SHP77 (cell line): ENCODE results near the gene RAB9B.
A peak's percentile ranks its signal among the peaks of the same experiment; 100 is the strongest.

ENCODE experiments used
- DNase-seq, 2 experiments: peaks; one replicate each; lab custom pipeline; 2025; lab: John Stamatoyannopoulos, UW

The RAB9B gene

DNA sequence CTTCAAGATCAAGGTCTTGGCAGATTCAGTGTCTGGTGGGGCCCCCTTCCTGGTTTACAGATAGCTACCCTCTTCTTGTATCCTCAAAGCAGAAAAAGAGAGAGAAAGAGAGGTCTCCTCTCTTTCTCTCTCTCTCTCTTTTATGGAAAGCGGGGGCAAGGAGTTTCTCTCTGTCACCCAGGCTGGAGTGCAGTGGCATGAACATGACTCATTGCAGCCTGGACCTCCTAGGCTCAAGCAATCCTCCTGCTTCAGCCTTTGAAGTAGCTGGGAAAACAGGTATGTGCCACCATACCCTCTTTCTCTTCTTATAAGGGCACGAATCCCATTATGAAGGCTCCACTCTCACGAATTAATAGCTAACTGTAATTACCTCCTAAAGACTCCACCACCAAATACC is 20.2 kb downstream of the RAB9B start:
- DNase-seq, result no peak

GRCh38 chrX:103806862-103807474 is 25.1 kb downstream of the RAB9B start:
- no peak for DNase-seq

DNA sequence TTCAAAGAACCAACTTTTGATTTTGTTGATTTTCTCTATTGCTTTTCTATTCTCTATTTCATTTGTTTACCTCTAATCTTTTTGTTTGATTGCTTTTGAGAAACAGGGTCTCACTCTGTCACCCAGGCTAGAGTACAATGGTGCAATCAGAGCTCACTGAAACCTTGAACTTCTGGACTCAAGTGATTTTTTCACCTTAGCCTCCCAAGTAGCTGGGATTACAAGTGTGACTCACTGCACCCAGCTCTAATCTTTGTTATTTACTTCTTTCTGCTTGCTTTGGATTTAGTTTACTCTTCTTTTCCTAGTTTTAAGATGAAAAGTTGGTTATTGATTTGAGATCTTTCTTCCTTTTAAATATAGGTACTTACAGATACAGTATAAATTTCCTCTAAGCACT is 26.2 kb downstream of the RAB9B start:
- DNase-seq, result no peak

- no peak for DNase-seq
Observed at GRCh38 chrX:103800318-103800717, 31.7 kb downstream of the RAB9B start.

- DNase-seq, result no peak
Observed at GRCh38 chrX:103797691-103798090, 34.4 kb downstream of the RAB9B start.

- DNase-seq, result no peak
Observed at GRCh38 chrX:103794119-103794518, 37.9 kb downstream of the RAB9B start.

- DNase-seq, result no peak
Observed at GRCh38 chrX:103793545-103793940, 38.5 kb downstream of the RAB9B start.

DNA sequence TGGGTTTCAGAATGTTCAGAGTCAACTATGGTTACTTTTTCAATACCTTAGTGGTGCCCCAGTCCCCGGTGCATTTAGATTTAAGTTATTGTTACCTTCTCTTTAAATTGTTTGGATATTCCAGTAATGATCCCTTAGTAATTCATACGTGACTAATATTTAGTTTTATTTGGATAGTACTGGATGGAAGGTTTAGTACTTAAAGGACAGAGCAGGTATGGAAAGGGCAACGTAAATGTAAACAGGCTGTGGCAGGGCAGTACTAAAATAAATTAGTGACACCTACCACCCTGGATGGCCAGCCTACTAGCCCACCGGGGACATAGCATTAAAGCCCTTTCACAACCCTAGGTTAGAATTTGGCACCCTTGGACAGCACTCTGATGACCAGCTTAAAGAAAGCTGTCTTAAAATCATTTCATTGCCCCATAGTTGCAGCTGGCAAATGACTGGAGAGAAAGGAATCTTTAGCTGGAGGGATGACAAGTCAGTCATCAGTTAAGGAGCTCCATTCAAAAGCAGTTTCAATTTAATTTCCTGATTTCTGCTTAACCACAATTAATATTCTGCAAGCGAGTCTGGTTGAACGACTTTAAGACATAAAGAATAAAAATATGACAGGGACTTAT is 39.0 kb downstream of the RAB9B start:
- no peak for DNase-seq

DNA sequence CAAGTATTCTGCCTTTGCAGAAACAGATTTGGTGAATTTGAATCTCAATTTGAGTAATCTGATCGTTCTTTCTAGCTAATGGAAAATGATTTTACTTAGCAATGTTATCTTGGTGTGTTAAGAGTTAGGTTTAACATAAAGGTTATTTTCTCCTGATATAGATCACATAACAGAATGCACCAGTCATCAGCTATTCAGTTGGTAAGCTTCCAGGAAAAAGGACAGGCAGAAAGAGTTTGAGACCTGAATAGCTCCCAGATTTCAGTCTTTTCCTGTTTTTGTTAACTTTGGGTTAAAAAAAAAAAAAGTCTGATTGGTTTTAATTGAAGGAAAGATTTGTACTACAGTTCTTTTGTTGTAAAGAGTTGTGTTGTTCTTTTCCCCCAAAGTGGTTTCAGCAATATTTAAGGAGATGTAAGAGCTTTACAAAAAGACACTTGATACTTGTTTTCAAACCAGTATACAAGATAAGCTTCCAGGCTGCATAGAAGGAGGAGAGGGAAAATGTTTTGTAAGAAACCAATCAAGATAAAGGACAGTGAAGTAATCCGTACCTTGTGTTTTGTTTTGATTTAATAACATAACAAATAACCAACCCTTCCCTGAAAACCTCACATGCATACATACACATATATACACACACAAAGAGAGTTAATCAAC is 40.1 kb downstream of the RAB9B start:
- DNase-seq, result no peak

DNA sequence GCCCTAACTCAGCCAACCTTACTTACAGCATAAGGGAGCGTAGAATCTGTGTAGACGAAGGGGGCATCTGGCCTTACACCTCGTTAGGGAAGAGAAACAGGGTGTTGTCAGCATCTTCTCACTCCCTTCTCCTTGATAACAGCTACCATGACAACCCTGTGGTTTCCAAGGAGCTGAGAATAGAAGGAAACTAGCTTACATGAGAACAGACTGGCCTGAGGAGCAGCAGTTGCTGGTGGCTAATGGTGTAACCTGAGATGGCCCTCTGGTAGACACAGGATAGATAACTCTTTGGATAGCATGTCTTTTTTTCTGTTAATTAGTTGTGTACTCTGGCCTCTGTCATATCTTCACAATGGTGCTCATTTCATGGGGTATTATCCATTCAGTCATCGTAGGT is 40.8 kb downstream of the RAB9B start:
- DNase-seq, result no peak

GRCh38 chrX:103789004-103789403 is 43.1 kb downstream of the RAB9B start:
- DNase-seq, result no peak

DNA sequence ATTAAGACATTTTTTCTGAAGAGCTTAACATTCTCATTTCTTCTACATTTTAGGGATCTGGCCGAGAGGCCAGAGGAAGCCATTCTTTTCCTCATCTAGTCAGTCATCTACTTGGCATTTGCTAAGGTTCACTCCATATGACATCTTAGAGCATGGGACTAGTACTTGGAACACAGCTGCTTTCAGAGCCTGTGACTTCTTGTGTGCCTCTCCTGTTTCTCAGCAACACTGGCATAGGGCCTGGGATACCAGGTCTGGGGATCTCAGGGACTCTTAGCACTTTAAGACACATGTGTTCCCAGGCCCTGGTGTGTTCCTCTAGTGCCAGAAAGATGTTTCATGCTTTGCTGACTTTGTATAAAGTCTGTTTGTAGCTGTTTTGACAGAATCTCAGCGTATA is 48.1 kb downstream of the RAB9B start:
- no peak for DNase-seq

DNA sequence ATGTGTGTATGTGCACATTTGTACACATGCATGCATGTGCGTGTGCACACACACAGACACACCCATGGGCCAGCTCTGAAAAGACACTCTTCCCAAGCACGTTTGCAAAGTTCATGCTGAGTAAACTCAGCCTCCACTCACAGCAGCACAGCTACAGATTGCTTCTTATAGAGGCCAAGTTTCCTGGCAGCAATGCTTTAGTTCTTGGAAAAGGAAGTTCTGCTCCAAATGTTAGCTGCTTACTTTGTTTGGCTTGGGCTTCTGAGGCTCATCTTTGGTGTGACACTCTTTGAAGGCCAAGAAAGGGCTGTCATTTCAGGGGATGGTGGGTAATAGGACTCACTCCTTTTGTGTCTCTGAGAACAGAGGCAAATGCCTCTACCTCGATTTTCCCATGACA is 48.9 kb downstream of the RAB9B start:
- no peak for DNase-seq

DNA sequence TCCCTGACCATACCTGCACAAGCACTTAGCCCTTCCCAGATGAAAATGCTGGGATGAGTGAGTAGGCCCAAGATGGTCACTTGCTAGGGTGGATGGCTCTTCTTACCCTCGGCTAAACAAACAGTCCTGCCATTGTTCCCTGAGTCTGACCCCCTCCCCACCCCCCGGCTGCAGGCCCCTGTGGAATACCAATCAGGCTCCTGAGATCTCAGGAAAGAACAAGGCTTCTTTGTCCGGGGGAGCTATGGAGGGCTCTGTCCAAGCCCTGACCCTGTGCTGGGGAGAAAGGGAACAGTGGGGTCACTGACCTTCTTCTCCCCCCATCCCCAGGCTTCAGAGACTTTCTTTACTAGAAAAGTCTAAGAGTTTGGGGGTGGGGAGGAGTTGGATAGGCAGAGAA is 49.4 kb downstream of the RAB9B start:
- DNase-seq, result no peak

- no peak for DNase-seq
Observed at GRCh38 chrX:103781706-103782105, 50.4 kb downstream of the RAB9B start.

DNA sequence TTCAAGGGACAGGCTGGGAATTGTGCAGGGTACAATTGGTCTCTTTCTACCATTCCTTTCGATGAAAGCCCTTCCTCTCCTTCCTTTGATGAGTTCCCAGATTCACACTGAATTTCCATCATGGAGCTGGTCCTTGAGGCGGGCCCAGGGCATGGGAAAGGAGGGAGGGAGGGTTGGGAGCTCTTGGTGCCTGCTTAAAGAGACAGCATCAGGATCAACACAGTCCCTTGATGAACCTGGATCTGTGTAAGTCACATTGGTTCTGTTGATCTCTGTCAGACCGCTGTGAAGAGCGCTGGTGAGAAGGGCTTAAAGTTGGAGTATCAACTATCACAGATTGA is 51.0 kb downstream of the RAB9B start:
- no peak for DNase-seq

GRCh38 chrX:103780336-103781061 is 51.6 kb downstream of the RAB9B start:
- no peak for DNase-seq

DNA sequence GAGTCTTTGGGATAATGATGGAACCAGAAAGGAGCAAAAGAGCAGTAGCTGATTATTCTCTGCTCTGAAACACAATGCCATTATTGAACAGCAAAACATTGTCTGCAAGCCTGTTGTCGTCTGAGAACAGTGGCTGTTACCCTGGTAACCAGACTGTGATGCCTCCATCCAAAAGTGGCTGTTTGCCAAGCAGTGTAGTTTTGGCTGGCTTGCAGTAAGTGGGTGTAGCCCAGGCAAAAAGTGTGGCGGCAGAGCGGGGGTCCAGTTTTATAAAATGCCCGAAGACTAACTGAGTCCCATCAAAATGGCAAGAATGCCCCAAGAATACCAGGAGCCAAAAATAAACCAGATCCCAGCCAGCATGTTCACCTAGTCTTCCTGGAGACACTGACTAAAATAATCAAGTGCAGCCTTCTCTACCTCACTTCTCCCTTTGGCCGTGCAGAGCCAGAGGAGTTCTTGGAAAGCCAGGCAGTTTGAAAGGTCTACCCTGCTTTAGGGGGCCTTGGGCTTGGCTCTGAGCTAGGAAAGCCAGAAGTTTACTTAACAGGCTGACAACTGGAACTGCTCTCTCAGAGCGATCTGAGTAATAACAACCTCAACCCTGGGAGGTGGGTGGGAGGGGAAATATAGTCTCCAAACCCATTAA is 52.8 kb downstream of the RAB9B start:
- DNase-seq, result no peak

GRCh38 chrX:103776546-103776945 is 55.5 kb downstream of the RAB9B start, which contains the start of gene PLP1:
PLP1 (plus strand) TSS chrX:103776840; CDS start chrX:103776996, 156 bp downstream.
- DNase-seq, result no peak

GRCh38 chrX:103774070-103774642 is 57.9 kb downstream of the RAB9B start:
- peak; percentile 0 to 5 for DNase-seq

DNA sequence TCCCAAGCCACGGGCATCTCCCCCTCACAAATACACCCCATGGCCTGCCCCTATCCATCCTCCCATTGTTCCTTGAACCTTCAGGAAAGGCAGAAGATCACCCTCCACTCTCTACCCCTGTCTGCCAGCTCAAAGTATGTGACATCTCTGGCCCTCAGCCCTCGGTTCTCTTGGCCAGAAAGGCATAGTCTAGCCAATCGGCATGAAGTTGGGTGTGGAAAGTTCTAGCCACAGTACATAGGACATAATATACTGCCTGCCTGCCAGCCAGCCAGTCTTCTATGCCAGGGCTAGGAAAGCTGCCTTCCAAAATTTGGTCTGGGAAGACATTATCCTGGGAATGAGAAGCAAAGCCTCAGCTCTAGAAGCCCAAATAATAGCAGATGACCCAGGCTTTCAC is 58.6 kb downstream of the RAB9B start:
- DNase-seq, result no peak
